Endothelial cell of umbilical vein (primary cell): ENCODE measurements around the gene GNMT.
"Not testable (repeated sequence)": the region's sequence is repeated elsewhere in the genome, so short reads cannot be mapped to it uniquely, and the experiment has no call there.

ENCODE experiments used
- EZH2 ChIP-seq: IDR thresholded peaks from 2 replicates; pipeline ENCODE4 v1.6.1; 2012; ENCODE audit warnings: borderline replicate concordance, low read depth, mild to moderate bottlenecking, moderate library complexity, low read length, inconsistent platforms; ENCODE audit not compliant: severe bottlenecking
- POLR2AphosphoS5 ChIP-seq: IDR thresholded peaks from 2 replicates; pipeline ENCODE4 v1.6.1; 2012; ENCODE audit warnings: low read depth, mild to moderate bottlenecking, control low read depth, low read length, moderate library complexity; ENCODE audit not compliant: insufficient read depth

DNA sequence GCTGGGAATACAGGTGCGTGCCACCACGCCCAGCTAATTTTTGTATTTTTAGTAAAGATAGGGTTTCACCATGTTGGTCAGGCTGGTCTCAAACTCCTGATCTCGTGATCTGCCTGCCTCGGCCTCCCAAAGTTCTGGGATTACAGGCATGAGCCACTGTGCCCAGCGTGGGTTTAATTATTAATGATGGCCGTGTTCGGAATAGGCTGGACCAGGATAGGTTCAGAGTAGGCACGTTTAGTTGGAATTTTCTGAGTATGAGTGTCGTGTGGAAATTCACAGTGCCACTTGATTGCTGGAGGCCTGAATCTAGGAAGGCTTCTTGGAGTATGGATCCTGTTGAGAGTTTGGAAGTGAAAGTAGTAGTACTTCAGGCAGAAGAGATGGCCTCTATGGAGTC lies 37.7 kb downstream of the GNMT start:
- not testable (repeated sequence) for TF ChIP-seq EZH2, POLR2AphosphoS5
